GOT3 (cell line): ENCODE results near the gene USP34.

ENCODE experiments used
- DNase-seq: peaks from one replicate; lab custom pipeline; 2025; ENCODE audit warnings: mixed read lengths; lab: John Stamatoyannopoulos, UW

USP34 gene

GRCh38 chr2:61320181-61320580 lies 150.7 kb downstream of the USP34 start:
- DNase-seq, result no peak

- DNase-seq, result no peak
Measured at GRCh38 chr2:61318553-61318952, 152.3 kb downstream of the USP34 start.

- no peak for DNase-seq
Measured at GRCh38 chr2:61295981-61296380, 174.9 kb downstream of the USP34 start.

DNA sequence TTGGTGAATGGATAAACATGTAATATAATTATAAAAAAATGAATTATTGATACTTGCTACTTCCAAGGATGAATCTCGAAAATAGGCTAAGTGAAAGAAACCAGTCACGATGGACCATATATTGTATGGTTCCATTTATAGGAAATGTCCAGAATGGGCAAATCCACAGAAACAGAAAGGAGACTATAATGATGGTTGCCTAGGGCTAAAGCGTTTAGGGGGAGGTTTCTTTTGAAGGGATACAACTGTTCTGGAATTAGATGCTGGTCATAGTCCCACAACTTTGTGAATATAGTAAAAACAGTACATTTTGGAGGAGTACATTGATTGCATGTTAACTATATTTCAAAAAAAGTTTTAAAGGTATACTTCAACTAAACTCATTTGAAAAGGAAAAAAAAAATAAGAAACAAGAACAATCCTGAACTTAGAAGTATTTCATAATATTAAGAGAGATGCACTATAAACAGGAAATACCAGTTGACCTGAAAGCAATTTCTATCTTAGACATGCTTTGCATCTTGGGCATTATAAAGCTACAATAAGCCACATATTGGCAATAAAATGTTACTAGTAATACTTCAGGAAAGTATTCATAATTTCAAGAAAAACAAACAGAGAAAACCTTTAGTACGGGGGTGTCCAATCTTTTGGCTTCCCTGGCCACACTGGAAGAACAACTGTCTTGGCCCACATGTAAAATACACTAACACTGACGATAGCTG lies 178.9 kb downstream of the USP34 start:
- no peak for DNase-seq

- no peak for DNase-seq
Measured at GRCh38 chr2:61288070-61288841, 182.6 kb downstream of the USP34 start.

GRCh38 chr2:61287254-61287653 lies 183.6 kb downstream of the USP34 start:
- no peak for DNase-seq

- no peak for DNase-seq
Measured at GRCh38 chr2:61283443-61284160, 187.3 kb downstream of the USP34 start.

GRCh38 chr2:61282104-61282590 lies 188.7 kb downstream of the USP34 start:
- DNase-seq, result no peak

- no peak for DNase-seq
Measured at GRCh38 chr2:61281321-61281720, 189.6 kb downstream of the USP34 start.

DNA sequence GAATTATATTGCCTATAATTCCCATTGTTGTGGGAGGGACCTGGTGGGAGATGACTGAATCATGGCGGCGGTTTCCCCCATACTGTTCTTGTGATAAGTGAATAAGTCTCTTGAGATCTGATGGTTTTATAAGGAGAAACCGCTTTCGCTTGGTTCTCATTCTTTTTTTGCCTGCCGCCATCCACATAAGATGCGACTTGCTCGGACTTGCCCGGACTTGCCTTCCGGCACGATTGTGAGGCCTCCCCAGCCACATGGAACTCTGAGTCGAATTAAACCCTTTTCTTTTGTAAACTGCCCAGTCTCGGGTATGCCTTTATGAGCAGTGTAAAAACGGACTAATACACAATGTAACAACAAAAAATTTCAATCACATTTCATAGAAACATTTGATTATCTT lies 193.1 kb downstream of the USP34 start:
- no peak for DNase-seq

DNA sequence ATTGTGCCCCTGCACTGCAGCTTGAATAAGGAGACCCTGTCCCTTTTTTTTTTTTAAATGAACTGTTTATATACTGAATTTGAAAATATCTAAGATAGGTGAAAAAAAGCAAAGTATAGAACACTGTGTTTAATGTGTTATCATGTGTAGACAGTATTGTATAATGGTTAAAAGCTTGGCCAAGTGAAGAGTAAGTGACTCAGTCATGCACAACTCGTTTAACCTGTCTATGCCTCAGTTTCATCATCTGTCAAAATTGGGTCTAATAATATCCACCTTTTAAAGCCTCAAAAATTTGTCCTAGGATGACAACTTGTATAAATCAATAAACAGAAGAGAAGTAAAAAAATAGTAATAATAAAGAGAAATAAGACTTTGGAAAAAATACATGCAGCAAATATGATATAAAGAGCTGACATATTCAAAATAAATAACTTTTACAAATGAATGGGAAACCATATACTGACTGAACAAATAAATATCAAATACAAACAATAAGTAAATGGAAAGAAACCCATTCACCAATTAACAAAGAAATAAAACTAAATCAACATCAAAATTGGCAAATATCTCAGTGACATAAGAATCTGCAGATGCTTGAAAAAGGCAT lies 195.2 kb downstream of the USP34 start:
- DNase-seq, result no peak

GRCh38 chr2:61272421-61273070 lies 198.3 kb downstream of the USP34 start:
- no peak for DNase-seq

DNA sequence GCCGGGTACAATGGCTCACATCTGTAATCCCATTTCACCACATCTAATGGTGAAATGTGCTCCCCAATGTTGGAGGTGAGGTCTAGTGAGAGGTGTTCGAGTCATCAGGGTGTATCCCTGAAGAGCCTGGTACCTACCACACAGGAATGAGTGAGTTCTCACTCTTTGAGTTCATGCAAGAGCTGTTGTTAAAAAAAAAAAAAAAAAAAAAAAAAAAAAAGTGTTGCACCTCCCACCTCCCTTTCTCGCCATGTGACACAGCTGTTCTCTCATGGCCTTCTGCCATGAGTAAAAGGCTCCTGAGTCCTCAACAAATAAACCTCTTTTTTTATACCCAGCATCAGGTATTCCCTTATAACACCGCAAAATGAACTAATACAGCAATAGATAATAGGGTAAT lies 202.6 kb downstream of the USP34 start:
- DNase-seq, result no peak

DNA sequence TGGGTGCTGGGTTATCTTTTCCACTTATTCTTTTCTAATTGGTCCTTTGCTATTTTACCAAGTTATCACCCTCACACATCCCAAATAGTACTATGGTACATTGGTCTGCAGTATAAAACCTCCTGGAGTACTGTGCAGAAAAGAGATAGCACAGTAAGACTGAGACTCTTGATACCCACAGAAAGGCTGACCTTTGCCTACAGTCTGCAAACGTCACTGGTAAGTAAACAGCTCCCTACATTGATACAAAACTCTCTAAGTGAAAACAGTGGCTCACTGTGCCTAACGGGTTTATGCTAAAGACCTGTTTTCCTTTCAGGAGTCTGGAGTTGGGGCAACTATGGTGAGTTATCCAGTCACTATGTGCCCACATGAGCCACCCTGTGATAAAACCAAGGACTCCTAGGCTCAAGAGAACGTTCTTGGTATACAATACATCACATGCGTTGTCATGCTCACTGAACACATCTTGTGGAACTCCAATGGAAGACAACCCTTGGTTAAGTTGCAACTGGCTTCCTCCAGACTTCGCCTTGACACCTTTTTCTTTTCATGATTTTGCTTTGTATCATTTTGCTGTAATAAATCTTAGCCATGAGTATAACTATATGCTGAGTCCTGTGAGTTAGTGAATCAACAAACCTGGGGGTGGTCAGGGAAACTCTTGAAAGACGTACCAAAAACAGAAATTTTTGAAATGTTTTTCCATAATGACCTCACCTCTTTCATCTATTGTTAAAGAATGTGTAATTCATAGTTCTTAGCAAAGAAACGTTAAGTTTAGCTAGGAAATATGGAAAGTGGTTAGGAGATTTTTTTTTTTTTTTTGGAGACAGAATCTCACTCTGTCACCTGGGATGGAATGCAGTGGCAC lies 204.0 kb downstream of the USP34 start:
- DNase-seq, result no peak

DNA sequence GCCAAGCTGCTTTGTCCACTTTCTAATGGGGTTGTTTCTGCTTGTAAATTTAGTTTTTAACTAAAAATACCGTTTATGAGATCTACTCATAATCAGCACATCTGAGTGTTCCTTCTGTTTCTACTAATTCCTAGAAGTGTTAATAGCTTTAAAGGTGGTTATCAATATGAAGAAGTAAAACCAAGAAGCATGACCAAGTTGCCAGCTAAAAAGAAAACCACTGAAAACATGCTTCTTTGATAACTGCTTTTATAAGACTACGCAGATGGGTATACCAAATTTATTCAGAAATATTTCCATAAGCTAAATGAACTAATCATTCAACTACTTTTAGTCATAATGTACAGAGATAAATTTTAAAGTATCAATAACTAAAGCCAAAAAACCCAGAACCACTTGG lies 207.1 kb downstream of the USP34 start:
- DNase-seq, result no peak

GRCh38 chr2:61262699-61263098 lies 208.2 kb downstream of the USP34 start:
- no peak for DNase-seq

DNA sequence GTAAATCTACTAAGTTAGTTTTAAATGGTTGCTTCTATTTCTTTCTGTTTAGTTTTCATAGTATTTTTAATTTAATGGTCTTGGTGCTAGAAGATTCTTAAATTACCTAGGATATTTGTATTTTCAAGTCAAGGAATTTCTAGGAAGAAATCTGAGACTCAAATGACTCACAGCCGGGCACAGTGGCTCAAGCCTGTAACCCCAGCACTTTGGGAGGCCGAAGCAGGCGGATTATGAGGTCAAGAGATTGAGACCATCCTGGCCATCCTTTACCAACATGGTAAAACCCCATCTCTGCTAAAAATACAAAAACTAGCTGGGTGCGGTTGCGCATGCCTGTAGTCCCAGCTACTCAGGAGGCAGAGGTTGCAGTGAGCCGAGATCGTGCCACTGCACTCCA lies 213.4 kb downstream of the USP34 start:
- no peak for DNase-seq

- no peak for DNase-seq
Measured at GRCh38 chr2:61255580-61256437, 215.1 kb downstream of the USP34 start.

GRCh38 chr2:61254536-61254935 lies 216.4 kb downstream of the USP34 start:
- no peak for DNase-seq

GRCh38 chr2:61253136-61253535 lies 217.8 kb downstream of the USP34 start:
- no peak for DNase-seq
